Smooth muscle cell (in vitro differentiated cells): ENCODE data around the gene GNL3L. TPM values are rescaled to one million over a fixed set of nuclear protein-coding genes. Genes with fewer than 3 reads are reported as not detected.

Experiments used
- DNase-seq: peaks from one replicate; lab custom pipeline; 2025; ENCODE audit not compliant: unreplicated experiment; lab: John Stamatoyannopoulos, UW
- H2AFZ ChIP-seq: fragments of 200-600 bp; sonication (generic); 2 replicates; pipeline ENCODE4 v1.6.0; 2016; ENCODE audit warnings: antibody characterized with exemption, low read depth, mild to moderate bottlenecking
- H3F3A ChIP-seq: fragments of 200-600 bp; sonication (generic); 2 replicates; pipeline ENCODE4 v1.6.0; 2017; ENCODE audit warnings: antibody characterized with exemption, low read depth
- H3K27ac ChIP-seq: fragments of 200-600 bp; sonication (generic); 2 replicates; pipeline ENCODE4 v1.5.1; 2016; ENCODE audit warnings: low read depth, mild to moderate bottlenecking
- H3K27me3 ChIP-seq: fragments of 200-600 bp; sonication (generic); 2 replicates; pipeline ENCODE4 v1.6.1; 2016; ENCODE audit warnings: low read depth, mild to moderate bottlenecking
- H3K36me3 ChIP-seq: fragments of 200-600 bp; sonication (generic); 2 replicates; pipeline ENCODE4 v1.5.1; 2016; ENCODE audit warnings: low read depth
- H3K4me1 ChIP-seq: fragments of 200-600 bp; sonication (generic); 2 replicates; pipeline ENCODE4 v1.5.1; 2016; ENCODE audit warnings: low read depth
- H3K4me2 ChIP-seq: fragments of 200-600 bp; sonication (generic); 2 replicates; pipeline ENCODE4 v1.6.0; 2016; ENCODE audit warnings: mild to moderate bottlenecking
- H3K4me3 ChIP-seq: fragments of 200-600 bp; sonication (generic); 2 replicates; pipeline ENCODE4 v1.5.1; 2016; ENCODE audit warnings: mild to moderate bottlenecking
- H3K79me2 ChIP-seq: fragments of 200-600 bp; sonication (generic); 2 replicates; pipeline ENCODE4 v1.6.0; 2016; ENCODE audit warnings: low read depth, mild to moderate bottlenecking
- H3K9ac ChIP-seq: fragments of 200-600 bp; sonication (generic); 2 replicates; pipeline ENCODE4 v1.6.0; 2016; ENCODE audit warnings: low read depth
- H3K9me3 ChIP-seq: fragments of 200-600 bp; sonication (generic); replicated peaks from 2 replicates; pipeline ENCODE4 v1.5.1; 2016; ENCODE audit warnings: low read depth
- H4K20me1 ChIP-seq: fragments of 200-600 bp; sonication (generic); 2 replicates; pipeline ENCODE4 v1.6.0; 2016; ENCODE audit warnings: low read depth
- CTCF ChIP-seq: fragments of 200-600 bp; sonication (generic); IDR thresholded peaks from 2 replicates; pipeline ENCODE4 v1.5.1; 2017; ENCODE audit warnings: borderline replicate concordance, mild to moderate bottlenecking, antibody characterized with exemption; ENCODE audit not compliant: insufficient read depth, poor library complexity, severe bottlenecking
- WGBS: methylation state at CpG from one replicate; pipeline ENCODE4 v1.1.7; 2016; ENCODE audit warnings: low lambda C conversion rate; 5-methylcytosine and 5-hydroxymethylcytosine counted together
- polyA plus RNA-seq: library from polyadenylated mRNA; unstranded; fragments of >200 nt; fragmentation: Nextera tagmentation; extraction: Ambion mirVana; gene quantifications from 2 replicates; pipeline ENCODE4 v1.2.1, GENCODE V29; 2016
- total RNA-seq: library from RNA; depleted of rRNA; stranded (reverse); fragments of >200 nt; gene quantifications from 2 replicates; pipeline ENCODE4 v1.2.3, GENCODE V29; 2014

GNL3L gene
- total and polyA plus RNA-seq, 2 experiments from 2014 or later, result 4.3 to 20.0 TPM

GRCh38 chrX:54602563-54602962, 72.5 kb downstream of the GNL3L start:
- H2AFZ ChIP-seq, result no peak overlapping the region
- no peak overlapping the region for H3K4me3 ChIP-seq
- 74% methylated on average over 1 of the region's 1 CpG for WGBS
- no peak overlapping the region for H3K4me2 ChIP-seq
- no peak overlapping the region for H3K9ac ChIP-seq
- H3K27ac ChIP-seq, result no peak overlapping the region
- no peaks in the 10 kb centered on the region for H3F3A ChIP-seq
- H3K9me3 ChIP-seq, result no peaks in the 10 kb centered on the region
- H3K36me3 ChIP-seq, result no peaks in the 10 kb centered on the region
- no peak for DNase-seq
- no peaks in the 10 kb centered on the region for H3K79me2 ChIP-seq
- no peaks in the 10 kb centered on the region for H4K20me1 ChIP-seq
- TF ChIP-seq CTCF, result no peak
- H3K4me1 ChIP-seq, result no peaks in the 10 kb centered on the region
- H3K27me3 ChIP-seq, result no peaks in the 10 kb centered on the region

Other genes with a start within 250 kb of the GNL3L start
- gene WNK3, start 172.2 kb upstream of the GNL3L start, total RNA-seq, result 5.4 and 6.7 TPM in 2 replicates
- gene WNK3, start 172.2 kb upstream of the GNL3L start, polyA plus RNA-seq, result 3.3 and 3.6 TPM in 2 replicates
- gene TSR2, start 89.8 kb upstream of the GNL3L start, total RNA-seq, result 9.7 and 13.4 TPM in 2 replicates
- 40.0 and 48.4 TPM in 2 replicates for gene TSR2, start 89.8 kb upstream of the GNL3L start, polyA plus RNA-seq
- gene FGD1, start 34.0 kb upstream of the GNL3L start, total RNA-seq, result 7.8 and 10.8 TPM in 2 replicates
- 16.5 and 23.5 TPM in 2 replicates for gene FGD1, start 34.0 kb upstream of the GNL3L start, polyA plus RNA-seq